Osteocyte (in vitro differentiated cells): ENCODE measurements around the gene LTB4R. TPM values are rescaled to one million over a fixed set of nuclear protein-coding genes. Genes with fewer than 3 reads are reported as not detected.

Experiments
- DNase-seq: peaks from one replicate; pipeline ENCODE4 v3.0.0; 2021; ENCODE audit warnings: mixed read lengths; ENCODE audit not compliant: unreplicated experiment; ENCODE audit errors: extremely low spot score
- H3K27ac Mint-ChIP-seq: one replicate; pipeline ENCODE4 v1.8.0; 2021; ENCODE audit warnings: mild to moderate bottlenecking, mixed read lengths; ENCODE audit not compliant: unreplicated experiment
- H3K27me3 Mint-ChIP-seq: one replicate; pipeline ENCODE4 v1.8.0; 2021; ENCODE audit warnings: mixed read lengths; ENCODE audit not compliant: unreplicated experiment
- H3K36me3 Mint-ChIP-seq: one replicate; pipeline ENCODE4 v1.8.0; 2021; ENCODE audit warnings: mixed read lengths; ENCODE audit not compliant: unreplicated experiment
- H3K4me1 Mint-ChIP-seq: one replicate; pipeline ENCODE4 v1.8.0; 2021; ENCODE audit warnings: mixed read lengths; ENCODE audit not compliant: unreplicated experiment
- H3K4me3 Mint-ChIP-seq: one replicate; pipeline ENCODE4 v1.8.0; 2021; ENCODE audit warnings: mild to moderate bottlenecking, moderate library complexity, mixed read lengths; ENCODE audit not compliant: unreplicated experiment
- H3K9me3 Mint-ChIP-seq: one replicate; pipeline ENCODE4 v1.8.0; 2021; ENCODE audit warnings: mixed read lengths; ENCODE audit not compliant: unreplicated experiment
- CTCF ChIP-seq: fragments of 200-600 bp; sonication (generic); IDR thresholded peaks from 2 replicates; pipeline ENCODE4 v1.5.0; 2021; ENCODE audit warnings: antibody characterized with exemption, mild to moderate bottlenecking, moderate library complexity
- total RNA-seq: library from RNA; stranded (reverse); gene quantifications from 2 replicates; pipeline ENCODE4 v1.2.1, GENCODE V29; 2021

LTB4R gene
- total RNA-seq, 1 donor from 2014 or later = 11.3 TPM

- H3K36me3 Mint-ChIP-seq = no peaks in the 10 kb centered on the region
- DNase-seq = no peak
- H3K27ac Mint-ChIP-seq = peak overlapping the region; percentile 8
- peaks cover 13% of the 10 kb centered on the region for H3K4me1 Mint-ChIP-seq
- TF ChIP-seq CTCF = no peak
- H3K9me3 Mint-ChIP-seq = no peaks in the 10 kb centered on the region
- peaks cover 6% of the 10 kb centered on the region for H3K27me3 Mint-ChIP-seq
- no peak overlapping the region for H3K4me3 Mint-ChIP-seq
Observed at GRCh38 chr14:24317141-24317928, 6.0 kb downstream of the LTB4R start.

DNA sequence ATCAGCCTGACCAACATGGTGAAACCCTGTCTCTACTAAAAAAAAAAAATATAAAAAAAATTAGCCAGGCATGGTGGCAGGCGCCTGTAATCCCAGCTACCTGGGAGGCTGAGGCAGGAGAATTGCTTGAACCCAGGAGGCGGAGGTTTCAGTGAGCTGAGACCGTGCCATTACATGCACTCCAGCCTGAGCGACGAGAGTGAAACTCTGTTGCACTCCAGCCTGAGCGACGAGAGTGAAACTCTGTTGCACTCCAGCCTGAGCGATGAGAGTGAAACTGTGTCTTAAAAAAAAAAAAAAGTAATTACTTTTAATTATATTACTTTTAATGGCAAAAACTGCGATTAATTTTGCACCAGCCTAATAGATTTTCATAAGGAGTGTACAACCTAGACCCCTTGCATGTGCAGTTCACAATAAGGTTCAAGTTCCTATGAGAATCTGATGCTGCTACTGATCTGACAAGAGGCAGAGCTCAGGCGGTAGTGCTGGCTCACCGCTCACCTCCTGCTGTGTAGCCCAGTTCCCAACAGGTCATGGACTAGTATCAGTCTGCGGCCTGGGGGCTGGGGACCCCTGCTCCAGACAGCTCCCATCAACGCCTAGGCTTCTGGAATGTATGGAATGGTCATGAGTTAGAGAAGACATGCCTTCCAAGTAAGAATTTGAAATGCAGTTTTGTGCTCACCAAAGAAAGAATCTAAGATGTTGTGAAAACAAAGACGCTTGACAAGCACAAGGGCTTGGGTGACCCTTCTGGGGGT is 10.1 kb downstream of the LTB4R start:
- Mint-ChIP-seq H3K36me3 (no peaks in the 10 kb centered on the region), H3K27me3 (peaks cover 6% of the 10 kb centered on the region), H3K27ac (no peak overlapping the region), H3K4me3 (no peak overlapping the region), H3K4me1 (peaks cover 13% of the 10 kb centered on the region), H3K9me3 (no peaks in the 10 kb centered on the region)
- TF ChIP-seq CTCF = no peak
- DNase-seq = no peak

GRCh38 chr14:24322672-24323071 is 11.4 kb downstream of the LTB4R start:
- Mint-ChIP-seq H3K4me3 (no peak overlapping the region), H3K27me3 (peaks cover 6% of the 10 kb centered on the region)

DNA sequence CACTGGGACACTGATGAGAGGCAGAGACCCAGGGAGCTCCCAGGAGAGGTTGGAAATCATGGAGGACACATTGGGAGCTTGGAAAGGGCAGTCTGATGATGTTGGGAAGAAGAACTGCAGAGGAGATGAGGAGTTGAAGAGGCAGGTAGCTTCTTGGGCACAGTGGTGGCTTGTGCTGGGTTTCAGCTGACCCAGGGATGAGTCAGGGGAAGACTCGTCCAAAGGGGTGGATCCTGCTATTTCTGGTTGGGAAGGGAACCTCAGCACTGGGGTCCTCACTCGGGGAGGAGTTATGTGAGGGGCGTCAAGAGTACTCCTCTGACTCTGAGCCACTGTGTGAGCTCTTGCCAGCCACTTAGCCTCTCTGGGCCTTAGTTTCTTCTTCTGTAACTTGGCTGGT is 12.0 kb downstream of the LTB4R start:
- TF ChIP-seq CTCF = no peak
- H3K36me3 Mint-ChIP-seq = no peaks in the 10 kb centered on the region
- H3K9me3 Mint-ChIP-seq = no peaks in the 10 kb centered on the region
- H3K27me3 Mint-ChIP-seq = peaks cover 6% of the 10 kb centered on the region
- H3K4me3 Mint-ChIP-seq = no peak overlapping the region
- no peak overlapping the region for H3K27ac Mint-ChIP-seq
- peaks cover 2% of the 10 kb centered on the region for H3K4me1 Mint-ChIP-seq
- DNase-seq = no peak

More at GRCh38 chr14:24322672-24323071, 11.4 kb downstream of the LTB4R start:
- Mint-ChIP-seq H3K9me3 (no peaks in the 10 kb centered on the region), H3K27ac (no peak overlapping the region), H3K36me3 (no peaks in the 10 kb centered on the region), H3K4me1 (peaks cover 5% of the 10 kb centered on the region)
- no peak for TF ChIP-seq CTCF
- no peak for DNase-seq

DNA sequence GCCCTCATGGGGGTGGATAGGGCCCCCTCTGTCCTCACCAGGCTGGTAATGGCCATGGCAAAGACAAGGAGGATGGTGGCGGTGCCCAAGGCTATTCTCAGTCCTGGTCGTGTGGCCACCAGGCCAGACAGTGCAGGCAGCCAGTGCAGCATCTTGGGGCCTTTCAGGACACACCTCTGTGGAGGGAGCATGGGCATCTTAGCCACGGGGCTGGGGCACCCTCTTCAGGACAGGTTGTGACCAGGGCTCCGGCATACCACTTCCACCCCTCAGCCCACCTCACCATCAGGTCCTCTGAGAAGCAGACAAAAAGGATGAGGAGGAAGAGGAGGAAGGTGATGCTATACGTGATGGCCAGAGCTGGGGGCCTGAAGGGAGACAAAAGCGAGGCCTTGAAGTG is 12.7 kb downstream of the LTB4R start:
- TF ChIP-seq CTCF = no peak
- Mint-ChIP-seq H3K4me3 (no peak overlapping the region), H3K27me3 (peaks cover 6% of the 10 kb centered on the region), H3K9me3 (no peaks in the 10 kb centered on the region), H3K4me1 (peaks cover 2% of the 10 kb centered on the region), H3K27ac (no peak overlapping the region), H3K36me3 (no peaks in the 10 kb centered on the region)
- no peak for DNase-seq
